Measurements from ENCODE around the gene PIP4K2B.

The PIP4K2B gene

GRCh38 chr17:38779965-38780752 is 19.2 kb downstream of the PIP4K2B start:
- H3K27ac ChIP-seq (replicated peaks), result no peak overlapping the region
- H3K4me3 ChIP-seq (replicated peaks; ENCODE audit: insufficient read depth, low read length), result no peak overlapping the region
- no peaks in the 10 kb centered on the region for H3K27me3 ChIP-seq (ENCODE audit: insufficient read depth, poor library complexity, severe bottlenecking)
- no peak for TF ChIP-seq POLR2AphosphoS5 (IDR thresholded peaks at IDR 0.05; ENCODE audit: low read depth)
- TF ChIP-seq, protein P1, sequence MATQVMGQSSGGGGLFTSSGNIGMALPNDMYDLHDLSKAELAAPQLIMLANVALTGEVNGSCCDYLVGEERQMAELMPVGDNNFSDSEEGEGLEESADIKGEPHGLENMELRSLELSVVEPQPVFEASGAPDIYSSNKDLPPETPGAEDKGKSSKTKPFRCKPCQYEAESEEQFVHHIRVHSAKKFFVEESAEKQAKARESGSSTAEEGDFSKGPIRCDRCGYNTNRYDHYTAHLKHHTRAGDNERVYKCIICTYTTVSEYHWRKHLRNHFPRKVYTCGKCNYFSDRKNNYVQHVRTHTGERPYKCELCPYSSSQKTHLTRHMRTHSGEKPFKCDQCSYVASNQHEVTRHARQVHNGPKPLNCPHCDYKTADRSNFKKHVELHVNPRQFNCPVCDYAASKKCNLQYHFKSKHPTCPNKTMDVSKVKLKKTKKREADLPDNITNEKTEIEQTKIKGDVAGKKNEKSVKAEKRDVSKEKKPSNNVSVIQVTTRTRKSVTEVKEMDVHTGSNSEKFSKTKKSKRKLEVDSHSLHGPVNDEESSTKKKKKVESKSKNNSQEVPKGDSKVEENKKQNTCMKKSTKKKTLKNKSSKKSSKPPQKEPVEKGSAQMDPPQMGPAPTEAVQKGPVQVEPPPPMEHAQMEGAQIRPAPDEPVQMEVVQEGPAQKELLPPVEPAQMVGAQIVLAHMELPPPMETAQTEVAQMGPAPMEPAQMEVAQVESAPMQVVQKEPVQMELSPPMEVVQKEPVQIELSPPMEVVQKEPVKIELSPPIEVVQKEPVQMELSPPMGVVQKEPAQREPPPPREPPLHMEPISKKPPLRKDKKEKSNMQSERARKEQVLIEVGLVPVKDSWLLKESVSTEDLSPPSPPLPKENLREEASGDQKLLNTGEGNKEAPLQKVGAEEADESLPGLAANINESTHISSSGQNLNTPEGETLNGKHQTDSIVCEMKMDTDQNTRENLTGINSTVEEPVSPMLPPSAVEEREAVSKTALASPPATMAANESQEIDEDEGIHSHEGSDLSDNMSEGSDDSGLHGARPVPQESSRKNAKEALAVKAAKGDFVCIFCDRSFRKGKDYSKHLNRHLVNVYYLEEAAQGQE (IDR thresholded peaks at IDR 0.05; ENCODE audit: insufficient replicate concordance, low read depth), result no peak
- TF ChIP-seq GABPA (IDR thresholded peaks at IDR 0.05; ENCODE audit: low read depth), result no peak
- no peak for DNase-seq (ENCODE audit: low read depth in 1 of 2, low spot score in 1 of 2)

GRCh38 chr17:38777641-38778250 is 21.6 kb downstream of the PIP4K2B start:
- TF ChIP-seq POLR2AphosphoS5 (IDR thresholded peaks at IDR 0.05; ENCODE audit: low read depth), result no peak
- TF ChIP-seq, protein P2, sequence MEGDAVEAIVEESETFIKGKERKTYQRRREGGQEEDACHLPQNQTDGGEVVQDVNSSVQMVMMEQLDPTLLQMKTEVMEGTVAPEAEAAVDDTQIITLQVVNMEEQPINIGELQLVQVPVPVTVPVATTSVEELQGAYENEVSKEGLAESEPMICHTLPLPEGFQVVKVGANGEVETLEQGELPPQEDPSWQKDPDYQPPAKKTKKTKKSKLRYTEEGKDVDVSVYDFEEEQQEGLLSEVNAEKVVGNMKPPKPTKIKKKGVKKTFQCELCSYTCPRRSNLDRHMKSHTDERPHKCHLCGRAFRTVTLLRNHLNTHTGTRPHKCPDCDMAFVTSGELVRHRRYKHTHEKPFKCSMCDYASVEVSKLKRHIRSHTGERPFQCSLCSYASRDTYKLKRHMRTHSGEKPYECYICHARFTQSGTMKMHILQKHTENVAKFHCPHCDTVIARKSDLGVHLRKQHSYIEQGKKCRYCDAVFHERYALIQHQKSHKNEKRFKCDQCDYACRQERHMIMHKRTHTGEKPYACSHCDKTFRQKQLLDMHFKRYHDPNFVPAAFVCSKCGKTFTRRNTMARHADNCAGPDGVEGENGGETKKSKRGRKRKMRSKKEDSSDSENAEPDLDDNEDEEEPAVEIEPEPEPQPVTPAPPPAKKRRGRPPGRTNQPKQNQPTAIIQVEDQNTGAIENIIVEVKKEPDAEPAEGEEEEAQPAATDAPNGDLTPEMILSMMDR (IDR thresholded peaks at IDR 0.05; ENCODE audit: insufficient read depth, low read length), result no peak
- TF ChIP-seq GABPA (IDR thresholded peaks at IDR 0.05; ENCODE audit: low read depth), result no peak
- TF ChIP-seq SPI1 (IDR thresholded peaks at IDR 0.05; ENCODE audit: borderline replicate concordance, low read depth), result no peak; the same call in 1 of the 2 replicates
- TF ChIP-seq, protein P1 (IDR thresholded peaks at IDR 0.05; ENCODE audit: insufficient replicate concordance, low read depth), result no peak
- no peak for DNase-seq (ENCODE audit: low read depth in 1 of 2, low spot score in 1 of 2)
- H3K4me3 ChIP-seq (replicated peaks; ENCODE audit: insufficient read depth, low read length), result no peak overlapping the region
- no peaks in the 10 kb centered on the region for H3K27me3 ChIP-seq (ENCODE audit: insufficient read depth, poor library complexity, severe bottlenecking)
- no peak overlapping the region for H3K27ac ChIP-seq (replicated peaks)

DNA sequence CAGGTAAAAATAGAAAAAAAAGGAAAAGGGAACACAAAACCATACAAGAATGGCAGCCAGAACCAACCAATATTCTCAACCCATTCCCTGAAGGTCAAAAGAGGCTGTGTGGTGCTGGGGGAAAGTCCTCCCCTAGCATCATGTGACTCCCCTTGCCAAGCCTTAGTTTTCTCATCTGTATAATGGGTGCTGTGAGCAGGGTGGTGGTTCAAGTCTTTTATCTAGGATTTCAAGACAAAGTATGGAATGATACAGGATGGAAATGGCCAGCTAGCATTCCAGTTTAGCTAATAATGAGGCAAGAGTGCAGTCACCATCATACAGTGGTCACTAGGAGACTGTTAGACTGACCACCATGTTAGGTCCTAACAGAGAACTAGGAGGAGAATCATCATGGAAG is 26.1 kb downstream of the PIP4K2B start:
- DNase-seq (ENCODE audit: low read depth in 1 of 2, low spot score in 1 of 2), result no peak
- Histone ChIP-seq H3K27ac (replicated peaks) (no peak overlapping the region), H3K27me3 (ENCODE audit: insufficient read depth, poor library complexity, severe bottlenecking) (no peaks in the 10 kb centered on the region), H3K4me3 (replicated peaks; ENCODE audit: insufficient read depth, low read length) (no peak overlapping the region)
- no peak for TF ChIP-seq SPI1 (IDR thresholded peaks at IDR 0.05; ENCODE audit: borderline replicate concordance, low read depth)

GRCh38 chr17:38768417-38768816 is 30.9 kb downstream of the PIP4K2B start:
- Histone ChIP-seq H3K4me3 (replicated peaks; ENCODE audit: insufficient read depth, low read length) (no peak overlapping the region), H3K27ac (replicated peaks) (no peak overlapping the region), H3K27me3 (ENCODE audit: insufficient read depth, poor library complexity, severe bottlenecking) (no peaks in the 10 kb centered on the region)
- TF ChIP-seq, protein P1 (IDR thresholded peaks at IDR 0.05; ENCODE audit: insufficient replicate concordance, low read depth), result no peak
- TF ChIP-seq POLR2AphosphoS5 (IDR thresholded peaks at IDR 0.05; ENCODE audit: low read depth), result 0 out of 2 replicates have a peak, but pooled peaks have one; percentile 15
- DNase-seq (ENCODE audit: low read depth in 1 of 2, low spot score in 1 of 2), result no peak
